Prostate gland (tissue), 2 donors: ENCODE results near the gene ADK.

Experiments used
- CTCF ChIP-seq, 4 experiments: fragments of 200-600 bp in 2 of 4; fragments of 450-650 bp in 2 of 4; sonication (generic) in 2 of 4; IDR thresholded peaks; 1 replicate in 3 of 4; 2 replicates in 1 of 4; pipeline ENCODE4 v1.5.1; 2016 to 2019; ENCODE audit warnings: antibody characterized with exemption in 4 of 4, mild to moderate bottlenecking in 2 of 4, moderate library complexity in 2 of 4
- POLR2A ChIP-seq: fragments of 450-650 bp; IDR thresholded peaks from one replicate; pipeline ENCODE4 v1.6.1; 2016; ENCODE audit warnings: antibody characterized with exemption, mild to moderate bottlenecking
- POLR2AphosphoS5 ChIP-seq: sonication (generic); formaldehyde crosslinking; IDR thresholded peaks from one replicate; pipeline ENCODE4 v1.6.1; 2017; ENCODE audit warnings: antibody characterized with exemption

GRCh38 chr10:74297389-74298080 lies 146.5 kb downstream of the ADK start:
- no peak for TF ChIP-seq POLR2AphosphoS5
- no peak for TF ChIP-seq CTCF (IDR thresholded peaks at IDR 0.05)
- no peak for TF ChIP-seq POLR2A
